Pericardium fibroblast (primary cell): ENCODE results near the gene AIMP1. TPM values are rescaled to one million over a fixed set of nuclear protein-coding genes. Genes with fewer than 3 reads are reported as not detected.

ENCODE experiments used
- total RNA-seq: library from RNA; depleted of rRNA; stranded (reverse); fragments of >200 nt; gene quantifications from 2 replicates; pipeline ENCODE4 v1.2.3, GENCODE V29; 2015

AIMP1 gene
- total RNA-seq, result 15.8 and 16.6 TPM in 2 replicates

DNA sequence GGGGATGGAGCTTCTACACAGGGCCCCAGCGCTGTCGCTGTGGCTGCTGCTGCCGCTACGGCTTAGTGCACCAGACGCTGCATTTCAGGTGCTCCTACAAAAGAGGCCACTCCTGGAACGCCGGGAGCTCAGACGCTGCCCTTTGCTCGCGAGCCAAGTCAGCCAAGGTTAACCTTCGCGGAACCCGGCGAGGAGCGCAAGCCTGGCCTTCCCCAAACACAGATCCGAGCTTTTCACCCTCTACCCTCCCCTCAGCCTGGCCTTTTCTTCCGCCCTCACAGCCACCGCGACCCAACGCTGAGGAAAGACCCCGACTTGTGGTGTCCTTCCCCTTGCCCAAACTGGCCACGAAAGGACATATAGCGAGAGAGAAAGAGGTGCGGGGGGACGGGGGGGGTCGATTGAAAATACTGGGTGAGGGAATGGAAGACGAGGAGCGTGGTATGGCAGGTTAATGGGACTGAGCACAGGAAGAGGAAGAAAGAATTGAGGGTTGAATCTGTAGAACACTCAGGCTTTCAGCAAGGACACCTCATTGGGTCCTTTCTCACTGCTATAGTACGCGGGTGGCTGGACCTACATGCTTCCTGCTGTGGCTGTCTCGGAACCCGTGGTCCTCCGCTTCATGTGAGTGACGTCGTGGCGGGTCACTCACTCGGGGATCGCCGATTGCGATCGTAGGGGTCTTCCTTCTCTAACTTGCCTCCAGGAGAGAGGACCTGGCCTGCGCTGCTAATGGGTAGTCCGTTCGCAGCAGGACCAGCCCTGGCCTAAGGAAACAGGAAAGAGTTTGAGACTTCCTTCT lies at the start of gene AIMP1, which contains the start of gene TBCK:
AIMP1 (plus strand) TSS at position 583 of the 805 bp plus-strand sequence. CDS start 8,460 bp downstream, outside the sequence.
TBCK (minus strand) TSS at position 242 of the 805 bp plus-strand sequence. CDS start 7,249 bp downstream, outside the sequence.

DNA sequence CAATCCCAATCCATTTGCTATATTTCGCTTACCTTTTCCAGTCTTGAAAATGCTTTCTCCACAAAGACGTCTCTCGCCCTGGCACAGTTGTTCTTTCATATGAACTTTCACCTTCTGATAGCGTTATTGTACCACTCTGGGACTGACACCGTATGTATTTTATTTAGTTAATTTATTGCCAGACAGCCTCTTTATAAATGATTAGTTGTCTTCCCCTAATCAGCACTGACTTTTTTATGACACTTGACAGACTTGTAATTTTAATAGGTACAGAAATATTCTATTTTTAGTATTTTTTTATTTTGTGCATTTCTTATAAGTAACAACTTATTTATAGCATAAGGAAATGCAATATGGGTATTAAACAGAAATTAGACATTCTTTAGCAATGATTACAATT lies 52.3 kb downstream of the AIMP1 start, which contains the start of gene GIMD1:
GIMD1 (minus strand) TSS at position 101 of the 400 bp plus-strand sequence. CDS start 1,343 bp downstream, outside the sequence.

Other genes with a start within 250 kb of the AIMP1 start
- gene TBCK, start 341 bp upstream of the AIMP1 start, total RNA-seq, result 24.3 and 25.1 TPM in 2 replicates
- gene GIMD1, start 52.2 kb downstream of the AIMP1 start, total RNA-seq, result not detected in 2 replicates